AG20443 (cell line): ENCODE measurements around the gene RNF149.
A peak's percentile ranks its signal among the peaks of the same experiment; 100 is the strongest.
"Not testable (repeated sequence)": the region's sequence is repeated elsewhere in the genome, so short reads cannot be mapped to it uniquely, and the experiment has no call there.

Source experiments
- DNase-seq: peaks from one replicate; pipeline ENCODE4 v3.0.0; 2012; ENCODE audit warnings: low spot score, mixed read lengths

The RNF149 gene, protein sequence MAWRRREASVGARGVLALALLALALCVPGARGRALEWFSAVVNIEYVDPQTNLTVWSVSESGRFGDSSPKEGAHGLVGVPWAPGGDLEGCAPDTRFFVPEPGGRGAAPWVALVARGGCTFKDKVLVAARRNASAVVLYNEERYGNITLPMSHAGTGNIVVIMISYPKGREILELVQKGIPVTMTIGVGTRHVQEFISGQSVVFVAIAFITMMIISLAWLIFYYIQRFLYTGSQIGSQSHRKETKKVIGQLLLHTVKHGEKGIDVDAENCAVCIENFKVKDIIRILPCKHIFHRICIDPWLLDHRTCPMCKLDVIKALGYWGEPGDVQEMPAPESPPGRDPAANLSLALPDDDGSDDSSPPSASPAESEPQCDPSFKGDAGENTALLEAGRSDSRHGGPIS

DNA sequence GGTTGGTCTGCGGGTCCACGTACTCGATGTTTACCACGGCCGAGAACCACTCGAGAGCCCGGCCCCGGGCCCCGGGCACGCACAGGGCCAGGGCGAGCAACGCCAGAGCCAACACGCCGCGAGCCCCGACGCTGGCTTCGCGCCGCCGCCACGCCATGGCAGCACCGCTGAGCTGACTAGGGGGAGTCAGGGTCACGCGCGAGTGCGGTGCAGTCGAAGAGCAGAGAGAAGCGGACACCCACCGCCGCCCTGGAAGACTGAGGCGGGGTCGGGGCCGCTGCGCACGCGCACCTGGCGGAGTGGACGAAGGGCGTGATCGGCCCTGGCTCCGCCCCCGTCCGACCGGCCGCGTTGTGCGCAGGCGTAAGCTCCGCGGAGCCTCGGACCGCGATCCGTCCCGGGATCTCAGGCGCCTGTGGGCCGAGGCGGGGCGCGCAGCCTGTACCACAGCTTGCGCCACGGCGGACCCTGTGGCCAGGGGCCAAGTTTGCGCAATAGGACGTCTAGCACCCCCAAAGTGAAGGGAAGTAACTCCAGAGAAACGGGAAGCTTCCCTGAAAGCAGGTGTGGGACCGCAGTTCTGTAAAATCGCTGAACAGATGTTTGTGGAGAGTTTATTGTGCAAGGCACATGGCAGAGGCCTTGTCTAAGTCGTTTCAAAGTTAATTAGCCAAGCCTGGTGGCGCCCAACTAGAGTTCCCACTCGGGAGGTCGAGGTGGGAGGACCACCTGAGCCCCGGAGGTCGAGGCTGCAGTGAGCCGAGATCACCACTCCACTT lies at the start of gene RNF149:
Gene RNF149, minus strand, starts transcription at position 270 of the 779 bp plus-strand sequence. Its CDS starts 113 bp downstream, at position 157.
- peak; percentile 100 for DNase-seq

DNA sequence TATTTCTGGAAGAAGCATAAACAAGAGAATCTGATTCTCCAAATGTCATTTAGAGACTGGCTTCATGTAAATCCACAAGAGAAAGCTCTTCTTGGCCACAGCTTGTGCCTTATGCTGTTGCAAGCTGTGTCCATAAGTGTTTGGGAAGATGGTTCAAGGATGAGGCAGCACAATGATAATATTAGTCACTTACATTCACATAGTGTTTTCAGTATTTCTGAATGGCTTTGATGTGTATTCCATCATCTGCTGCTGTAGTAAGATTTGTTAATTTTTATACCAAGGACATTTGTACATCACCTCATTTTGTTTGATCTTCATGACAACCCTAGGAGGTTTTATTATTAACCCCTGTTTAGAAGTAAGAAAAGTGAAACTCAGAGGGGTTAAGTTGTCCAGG lies 48.9 kb upstream of the RNF149 start:
- DNase-seq, result peak; percentile 49

DNA sequence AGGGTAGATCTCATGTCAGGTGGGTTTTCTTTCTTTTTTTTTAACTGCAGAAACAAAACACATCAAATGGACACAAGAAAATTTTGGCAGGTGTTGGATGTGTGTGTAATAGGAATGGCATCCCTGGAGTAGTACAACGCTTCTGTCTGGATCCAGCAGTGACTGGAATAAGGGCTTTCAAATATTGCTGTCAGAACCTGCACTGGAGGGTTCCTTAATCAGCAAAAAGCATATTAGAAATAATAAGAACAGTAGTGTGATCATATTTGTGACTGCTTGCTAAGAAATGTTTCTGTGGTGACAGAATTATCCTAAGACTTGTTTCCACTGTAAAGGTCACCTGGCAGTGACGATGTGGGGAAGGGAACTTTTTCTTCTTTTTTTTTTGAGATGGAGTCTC lies 48.0 kb upstream of the RNF149 start:
- DNase-seq, result peak; percentile 51

DNA sequence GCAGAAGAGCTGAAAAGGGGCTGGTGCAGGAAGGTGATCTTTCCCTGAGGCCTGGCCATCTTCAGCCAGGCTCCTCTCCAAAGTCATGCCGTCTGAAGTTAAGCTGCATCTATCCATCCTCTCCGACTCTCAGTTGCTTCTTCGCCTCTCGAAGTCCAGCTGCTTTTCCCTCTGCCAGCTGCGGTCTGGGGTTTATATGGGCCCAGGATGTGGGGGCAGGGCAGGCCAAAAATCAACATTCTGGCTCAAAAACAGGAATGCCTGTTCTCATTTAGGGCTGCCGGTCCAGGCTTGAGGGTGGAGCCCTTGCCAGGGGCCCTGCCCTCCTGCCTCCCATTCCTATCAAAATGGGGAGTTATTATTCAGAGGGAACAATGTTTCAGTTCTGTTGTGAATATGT lies 47.6 kb upstream of the RNF149 start:
- no peak for DNase-seq

DNA sequence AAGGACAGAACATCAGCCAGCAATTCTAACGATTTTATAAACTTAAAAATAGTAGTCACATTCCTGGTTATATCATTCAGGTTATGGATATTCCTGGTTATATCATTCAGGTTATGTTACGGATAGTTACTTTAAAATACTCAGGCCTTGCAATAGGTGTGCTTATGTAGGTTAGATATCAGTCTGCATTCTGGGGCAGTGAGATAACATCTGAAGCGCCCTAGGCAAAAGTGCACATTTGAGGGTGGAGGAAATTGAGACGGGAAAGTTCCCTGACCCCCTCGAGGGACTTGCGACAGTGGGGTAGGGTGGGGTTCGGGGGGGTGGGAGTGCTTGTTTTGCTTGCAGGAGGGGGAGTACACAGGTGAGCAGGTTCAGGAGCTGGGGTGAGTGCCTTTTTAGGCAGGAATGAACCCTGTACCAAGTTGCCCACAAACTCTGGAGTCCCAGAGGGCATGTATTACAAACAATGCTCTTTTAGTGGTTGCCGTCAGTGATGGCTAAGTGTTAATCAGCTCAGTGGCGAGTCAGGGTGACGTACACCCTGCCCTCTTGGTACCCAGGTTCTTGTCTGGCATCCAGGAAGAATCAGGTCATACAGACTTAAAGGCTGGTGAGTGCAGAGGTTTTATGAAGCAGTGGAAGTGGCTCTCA lies 47.0 kb upstream of the RNF149 start:
- no peak for DNase-seq

DNA sequence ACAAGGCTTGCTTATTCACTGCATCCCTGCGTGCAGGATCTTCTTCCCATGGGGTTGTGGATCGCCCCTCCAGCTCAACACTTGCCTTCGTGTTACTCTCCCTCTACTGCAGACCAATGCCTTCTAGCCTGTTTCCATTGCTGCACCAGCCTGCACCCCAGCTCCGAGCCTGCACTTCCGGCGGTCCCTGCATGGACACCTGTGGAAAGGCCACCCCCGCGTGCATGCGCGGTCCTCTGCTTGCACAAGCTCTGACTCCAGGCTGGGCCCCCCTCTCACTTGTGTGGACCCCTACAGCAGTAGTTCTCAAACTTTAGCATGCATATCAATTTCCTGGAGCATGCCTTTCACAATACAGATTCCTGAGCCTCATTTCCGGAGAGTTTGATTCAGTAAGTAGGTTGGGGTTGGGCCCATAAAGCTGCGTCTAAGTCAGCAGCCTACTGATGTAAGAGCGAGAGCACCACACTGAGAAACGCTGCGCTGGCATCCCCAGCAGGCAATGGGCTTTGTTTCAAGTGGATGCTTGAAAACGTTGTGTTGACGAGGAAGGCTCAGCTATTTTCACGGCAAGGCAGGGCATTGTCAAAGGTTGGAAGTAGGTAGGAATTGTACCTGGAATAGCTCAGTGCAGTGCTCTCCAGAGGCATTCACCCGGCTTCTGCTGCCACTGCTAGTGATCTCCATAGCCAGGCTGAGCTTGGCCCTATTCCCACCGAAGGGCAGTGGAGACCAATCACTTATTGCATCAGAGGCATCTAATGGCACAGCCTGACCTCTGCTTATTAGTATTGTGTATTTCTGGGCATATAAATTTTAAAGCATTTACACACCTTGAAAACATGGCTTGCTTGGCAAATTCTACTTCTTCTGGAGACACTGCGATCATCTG lies 46.2 kb upstream of the RNF149 start:
- no peak for DNase-seq

DNA sequence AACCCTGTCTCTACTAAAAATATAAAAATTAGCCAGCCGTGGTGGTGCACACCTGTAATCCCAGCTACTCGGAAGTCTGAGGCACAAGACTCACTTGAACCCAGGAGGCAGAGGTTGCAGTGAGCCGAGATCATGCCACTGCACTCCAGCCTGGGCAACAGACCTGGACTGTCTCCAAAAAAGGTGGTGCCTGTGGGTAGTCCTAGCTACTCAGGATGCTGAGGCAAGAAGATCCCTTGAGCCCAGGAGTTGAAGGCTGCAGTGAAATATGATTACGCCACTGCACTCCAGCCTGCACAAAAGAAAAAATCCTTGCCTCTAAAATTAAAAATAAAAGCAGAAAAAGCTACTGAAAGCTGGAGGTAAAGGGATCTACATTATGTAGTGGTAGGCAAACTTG lies 44.1 kb upstream of the RNF149 start:
- not testable (repeated sequence) for DNase-seq

DNA sequence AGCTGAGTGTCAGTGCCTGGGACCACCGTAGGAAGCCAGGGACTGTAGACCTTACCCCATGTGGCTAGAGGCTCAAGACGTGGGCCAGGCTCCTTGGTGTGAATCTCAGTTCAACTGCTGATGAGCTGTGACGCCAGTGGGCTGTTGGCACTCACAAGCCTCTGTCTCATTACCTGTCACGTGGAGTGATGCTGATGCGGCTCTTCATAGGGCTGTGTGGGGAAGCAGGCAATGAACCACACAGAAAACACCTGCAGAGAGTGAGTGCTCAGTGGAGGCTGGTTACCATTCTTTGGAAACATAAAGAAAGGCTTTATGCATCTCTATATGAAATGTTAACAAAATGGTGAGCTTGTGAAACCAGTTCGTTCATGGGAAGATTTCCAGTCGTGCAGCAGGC lies 42.7 kb upstream of the RNF149 start:
- no peak for DNase-seq

DNA sequence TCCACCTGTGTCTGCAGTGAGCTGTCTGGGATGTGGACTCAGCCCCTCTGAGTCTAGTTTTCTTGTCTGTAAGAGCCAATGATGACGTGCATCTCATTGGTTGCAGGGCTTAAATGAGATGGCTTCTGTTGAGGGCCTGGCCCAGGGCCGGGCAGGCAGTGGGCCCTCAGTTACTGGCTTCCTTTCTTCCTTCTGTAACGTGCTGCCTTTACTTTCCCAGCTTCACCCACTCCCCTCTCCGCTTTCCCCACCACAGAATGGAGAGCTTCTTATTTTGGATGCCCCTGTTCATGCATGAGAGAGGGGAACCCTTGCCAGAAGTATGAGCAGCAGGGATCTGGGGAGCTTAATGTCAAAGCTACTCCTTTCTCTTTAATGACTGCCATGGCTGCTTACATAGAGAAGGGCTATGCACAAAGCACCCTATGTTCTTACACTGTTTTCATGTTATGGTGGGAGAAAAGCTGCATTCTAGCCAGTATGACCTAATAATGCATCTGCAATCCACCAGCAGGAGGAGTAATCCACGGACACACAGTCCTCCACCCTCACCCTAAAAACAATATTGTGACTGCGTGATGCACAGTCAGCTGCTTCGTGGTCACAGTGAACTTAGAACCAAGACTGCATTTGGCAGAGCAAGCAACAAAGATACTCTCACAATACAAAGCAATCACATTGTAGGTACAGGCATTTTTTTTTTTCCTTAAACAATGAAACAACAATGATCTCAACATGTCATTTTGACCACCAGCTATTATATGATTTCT lies 41.6 kb upstream of the RNF149 start:
- peak; percentile 58 for DNase-seq

DNA sequence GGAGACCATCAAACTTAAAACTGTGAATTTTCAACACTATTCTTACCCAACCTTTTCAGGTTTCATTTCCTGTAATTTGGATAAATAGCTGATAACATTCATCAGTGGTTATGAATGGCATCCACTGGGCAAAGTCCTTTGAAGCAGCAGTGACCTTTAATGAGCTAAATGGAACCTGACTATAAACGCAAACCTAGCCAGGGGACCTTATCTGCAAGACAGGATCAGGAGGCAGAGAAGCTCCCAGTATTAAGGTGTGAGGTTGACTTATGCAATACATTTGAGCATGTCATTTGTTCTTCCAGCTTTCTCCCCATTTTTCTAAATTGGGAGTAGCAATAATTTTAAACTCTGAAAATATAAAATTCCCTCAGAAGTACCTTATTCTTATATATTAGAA lies 40.4 kb upstream of the RNF149 start:
- DNase-seq, result no peak

DNA sequence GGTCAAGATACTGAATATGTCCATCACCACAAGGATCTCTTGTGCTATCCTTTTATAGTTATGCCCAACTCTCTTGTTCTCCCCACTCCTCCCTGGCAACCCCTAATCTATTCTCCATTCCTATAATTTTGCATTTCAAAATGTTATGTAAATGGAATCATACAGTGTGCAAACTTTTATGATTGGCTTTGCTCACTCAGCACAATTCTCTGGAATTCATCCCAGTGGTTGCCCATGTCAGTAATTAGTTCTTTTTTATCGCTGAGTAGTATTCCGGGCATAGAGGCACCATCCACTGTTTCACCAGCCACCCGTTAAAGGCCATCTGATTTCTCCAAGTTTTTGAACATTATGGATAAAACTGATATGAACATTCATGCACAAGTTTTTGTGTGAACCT lies 38.4 kb upstream of the RNF149 start:
- DNase-seq, result no peak

DNA sequence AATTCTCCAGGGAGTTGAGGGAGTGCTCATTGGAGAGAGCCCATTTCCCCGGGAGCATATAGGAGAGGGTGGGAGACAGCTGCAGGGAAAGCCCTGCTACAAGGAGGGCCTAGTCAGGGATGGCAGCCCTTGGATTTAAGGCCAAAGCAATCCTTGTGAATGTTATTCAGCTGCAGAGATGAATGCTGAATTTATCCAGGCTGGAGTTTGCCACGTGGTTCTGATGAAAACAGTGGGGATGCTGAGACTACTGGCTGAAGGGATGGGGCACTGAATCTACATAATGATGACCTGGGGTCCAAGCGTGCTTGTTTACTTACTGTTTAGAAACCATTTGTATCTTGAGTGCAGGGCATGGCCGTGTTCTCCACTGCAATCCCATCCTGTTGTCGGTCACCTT lies 35.6 kb upstream of the RNF149 start:
- no peak for DNase-seq

DNA sequence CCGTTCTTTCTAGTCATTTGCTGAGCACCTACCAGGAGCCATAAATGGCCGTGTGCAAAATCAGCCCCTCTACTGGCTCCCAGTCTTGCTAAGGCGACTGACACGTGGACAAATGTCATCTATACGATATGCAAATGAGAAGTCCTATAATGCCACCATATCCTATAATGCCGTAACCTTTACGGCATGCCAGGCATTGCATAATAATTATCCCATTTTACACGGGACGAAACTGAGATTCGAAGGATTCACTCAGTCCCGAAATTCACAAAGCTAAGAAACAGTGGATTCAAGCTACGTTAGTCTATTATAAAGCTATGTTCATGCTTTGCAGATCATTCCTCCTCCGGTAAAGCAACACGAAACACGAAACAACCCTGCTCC lies 34.1 kb upstream of the RNF149 start:
- DNase-seq, result no peak

DNA sequence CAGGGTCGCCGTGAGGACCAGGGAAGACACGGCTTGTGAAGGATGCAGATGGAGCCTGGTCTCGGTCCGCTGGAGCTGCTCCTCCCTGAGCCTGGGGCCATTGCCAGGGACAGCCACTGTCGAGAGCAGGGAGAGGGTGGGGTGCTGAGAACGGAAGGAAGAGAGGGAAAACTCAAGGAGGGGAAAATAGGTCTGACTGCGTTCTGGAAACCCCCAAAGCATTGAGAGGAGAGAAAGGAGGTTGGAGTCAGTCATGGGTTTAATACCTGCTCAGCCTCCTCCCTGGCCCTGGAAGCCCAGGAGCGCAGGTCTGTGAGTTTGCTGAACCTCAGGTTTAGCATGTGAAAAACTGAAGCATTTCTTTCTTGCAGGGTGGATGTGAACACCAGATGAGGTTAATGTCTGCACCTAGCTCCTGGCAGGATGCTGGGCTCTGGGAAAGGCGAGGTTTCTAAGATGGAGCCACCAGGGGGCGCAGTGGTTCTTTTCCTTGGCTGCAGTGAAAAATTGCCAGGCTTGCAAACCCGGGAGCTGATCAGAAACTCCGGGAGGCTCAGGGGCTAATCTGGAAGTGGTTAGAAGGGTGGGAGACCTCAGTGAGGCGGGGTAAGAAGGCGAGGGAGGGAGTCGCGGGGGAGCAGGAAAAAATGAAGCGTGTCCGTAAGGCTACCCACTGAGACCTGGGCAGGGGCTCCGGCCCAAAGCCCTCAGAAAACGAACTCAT lies 33.6 kb upstream of the RNF149 start:
- DNase-seq, result peak; percentile 91

DNA sequence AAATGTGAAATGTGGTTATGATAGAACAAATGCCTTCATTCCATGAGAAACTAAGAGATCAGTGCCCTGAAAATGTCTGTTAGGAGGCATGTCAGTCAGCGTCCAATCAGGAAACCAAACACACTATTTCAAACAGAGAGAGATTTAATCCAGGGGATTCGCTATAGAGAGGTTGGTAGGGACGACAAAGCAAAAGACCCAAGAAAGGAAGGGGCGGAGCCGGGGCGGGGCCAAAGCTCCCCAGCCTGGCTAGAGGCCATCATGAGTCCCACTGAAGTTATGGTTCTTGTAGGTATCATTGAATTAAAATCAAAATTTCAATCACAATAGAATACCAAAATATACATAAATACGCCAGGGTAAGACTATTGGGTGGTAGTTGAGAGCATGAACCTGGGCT lies 32.9 kb upstream of the RNF149 start:
- DNase-seq, result no peak

DNA sequence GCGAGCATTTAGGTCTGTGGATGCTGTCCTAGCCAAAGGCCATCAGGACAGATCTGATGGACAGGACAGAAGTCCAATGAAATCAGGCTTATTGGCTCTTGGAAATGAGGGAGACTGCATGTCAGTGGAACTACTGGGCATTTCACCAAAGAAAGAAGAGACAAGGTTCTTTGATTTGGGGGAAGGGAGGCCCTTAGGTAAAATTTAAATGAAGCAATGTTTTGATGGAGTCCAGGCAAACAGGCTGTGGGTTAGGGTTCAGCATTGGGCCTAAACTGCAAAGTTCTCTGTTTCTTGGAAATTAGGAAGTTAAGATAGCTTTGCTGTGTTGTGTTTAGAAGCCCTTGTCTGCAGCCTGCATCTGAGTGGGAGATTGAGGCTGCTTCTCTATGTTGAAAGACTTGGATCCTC lies 31.6 kb upstream of the RNF149 start:
- DNase-seq, result no peak

DNA sequence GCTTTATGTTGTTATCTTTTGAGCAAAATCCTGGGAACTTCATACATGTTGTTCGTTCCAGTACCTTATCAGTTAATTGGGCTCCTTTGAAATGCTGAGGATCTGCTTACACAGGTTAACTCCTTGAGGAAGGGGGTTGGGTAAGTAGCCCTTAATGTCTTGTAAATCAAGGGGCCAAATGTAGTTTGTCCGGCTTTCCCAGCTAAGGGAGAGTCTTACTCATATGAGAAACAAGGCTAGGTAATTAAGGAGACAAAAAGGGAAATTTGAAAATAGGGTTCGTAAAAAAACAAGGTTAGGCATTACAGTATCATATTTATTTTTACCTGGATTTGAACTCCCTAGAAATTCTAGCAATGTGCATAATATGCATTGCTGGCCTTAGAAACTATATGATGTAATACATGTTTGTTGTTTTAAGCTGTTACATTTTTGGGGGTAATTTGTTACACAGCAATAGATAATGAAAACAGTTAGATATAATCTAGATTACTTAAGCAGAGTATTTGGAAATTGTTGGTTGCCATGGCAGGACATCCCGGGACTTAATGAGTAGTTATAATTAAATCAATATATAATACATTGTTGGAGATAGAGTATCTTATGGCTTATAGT lies 30.9 kb upstream of the RNF149 start:
- DNase-seq, result no peak

DNA sequence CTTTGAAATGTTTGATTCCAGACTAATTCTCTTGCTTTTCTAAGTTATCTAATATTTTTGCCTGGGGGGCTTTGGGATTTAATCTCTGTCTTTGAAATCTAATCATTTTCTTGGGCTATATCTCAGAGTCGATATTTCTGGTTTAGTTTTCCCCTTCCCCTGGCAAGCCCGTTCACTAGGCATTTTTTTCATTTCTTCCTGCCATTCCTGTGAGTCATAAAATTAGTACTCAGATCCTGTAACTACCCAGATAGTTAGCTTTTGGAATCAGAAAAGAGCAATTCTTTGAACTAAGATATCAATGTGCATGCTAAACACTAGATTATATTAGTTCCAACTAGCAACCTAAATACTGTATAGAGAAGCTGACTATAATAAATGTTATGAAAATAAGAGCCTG lies 29.4 kb upstream of the RNF149 start:
- DNase-seq, result peak; percentile 40

DNA sequence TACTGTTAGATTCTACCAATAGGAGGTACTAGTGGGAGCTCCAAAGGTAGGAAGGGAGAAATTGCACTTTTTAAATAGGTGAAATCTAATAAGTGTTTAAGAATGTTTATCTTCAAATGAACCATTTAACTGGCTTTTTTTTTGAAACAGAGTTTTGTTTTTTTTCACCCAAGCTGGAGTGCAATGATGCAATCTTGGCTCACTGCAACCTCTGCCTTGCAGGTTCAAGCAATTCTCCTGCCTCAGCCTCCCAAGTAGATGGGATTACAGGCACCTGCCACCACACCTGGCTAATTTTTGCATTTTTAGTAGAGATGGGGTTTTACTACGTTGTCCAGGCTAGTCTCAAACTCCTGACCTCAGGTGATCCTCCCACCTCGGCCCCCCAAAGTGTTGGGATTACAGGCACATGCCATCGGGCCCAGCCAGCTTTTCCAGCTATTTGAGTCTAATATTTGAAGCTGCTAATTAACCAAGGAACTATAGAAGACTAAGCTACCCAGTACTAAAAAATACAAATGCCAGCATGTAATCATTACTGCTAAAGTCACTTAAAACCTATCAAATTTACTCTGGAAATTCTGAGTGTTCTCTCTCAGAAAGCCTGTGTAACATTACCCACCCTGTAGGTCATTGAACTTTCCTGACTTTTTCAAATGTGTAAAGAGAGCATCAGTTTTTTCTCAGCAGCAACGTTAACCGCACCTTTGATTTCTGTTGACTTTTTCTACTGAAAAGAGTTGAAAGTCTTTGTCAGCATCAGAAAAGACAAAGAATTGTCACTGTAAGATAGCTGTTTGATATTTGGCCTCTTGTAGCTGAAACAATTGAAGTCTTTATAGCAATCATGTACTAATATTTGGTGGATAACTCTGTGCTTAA lies 24.6 kb upstream of the RNF149 start:
- no peak for DNase-seq
